GM23338 (cell line): ENCODE data around the gene TAS2R42. TPM values are rescaled to one million over a fixed set of nuclear protein-coding genes. Genes with fewer than 3 reads are reported as not detected.

ENCODE experiments used
- ATAC-seq: fragments of 200-7000 bp; cut with Tn5 transposase; 3 replicates; pipeline ENCODE4 v1.9.1; 2020
- DNase-seq: peaks from one replicate; pipeline ENCODE4 v3.0.0-alpha.2; 2015; ENCODE audit warnings: low spot score
- H2AFZ ChIP-seq: fragments of 200-600 bp; sonication (generic); 2 replicates; pipeline ENCODE4 v1.8.0; 2016; ENCODE audit warnings: antibody characterized with exemption, mild to moderate bottlenecking, moderate library complexity
- H3F3A ChIP-seq: fragments of 200-600 bp; sonication (generic); replicated peaks from 2 replicates; pipeline ENCODE4 v1.8.0; 2017; ENCODE audit warnings: antibody characterized with exemption, mixed run types, low read depth
- H3K27ac ChIP-seq: fragments of 200-600 bp; sonication (generic); 2 replicates; pipeline ENCODE4 v1.6.1; 2016; ENCODE audit warnings: low read depth
- H3K27me3 ChIP-seq: fragments of 200-600 bp; sonication (generic); 2 replicates; pipeline ENCODE4 v1.8.0; 2016; ENCODE audit warnings: mild to moderate bottlenecking, mixed run types, moderate library complexity; ENCODE audit not compliant: insufficient read depth
- H3K36me3 ChIP-seq: fragments of 200-600 bp; sonication (generic); 2 replicates; pipeline ENCODE4 v1.8.0; 2016; ENCODE audit warnings: mild to moderate bottlenecking; ENCODE audit not compliant: insufficient read depth
- H3K4me1 ChIP-seq: fragments of 200-600 bp; sonication (generic); 2 replicates; pipeline ENCODE4 v1.8.0; 2016; ENCODE audit warnings: mild to moderate bottlenecking, moderate library complexity; ENCODE audit not compliant: insufficient read depth
- H3K4me2 ChIP-seq: fragments of 200-600 bp; sonication (generic); 2 replicates; pipeline ENCODE4 v1.7.1; 2017; ENCODE audit warnings: mixed run types
- H3K4me3 ChIP-seq: fragments of 200-600 bp; sonication (generic); 2 replicates; pipeline ENCODE4 v1.6.1; 2016; ENCODE audit warnings: mixed run types
- H3K79me2 ChIP-seq: fragments of 200-600 bp; sonication (generic); replicated peaks from 2 replicates; pipeline ENCODE4 v1.8.0; 2017; ENCODE audit warnings: mild to moderate bottlenecking; ENCODE audit not compliant: insufficient read depth
- H3K9me2 ChIP-seq: fragments of 200-600 bp; sonication (generic); 2 replicates; pipeline ENCODE4 v1.8.0; 2017; ENCODE audit not compliant: insufficient read depth
- H4K20me1 ChIP-seq: fragments of 200-600 bp; sonication (generic); replicated peaks from 2 replicates; pipeline ENCODE4 v1.8.0; 2017; ENCODE audit warnings: mild to moderate bottlenecking; ENCODE audit not compliant: insufficient read depth
- H3K27ac Mint-ChIP-seq: 2 replicates; pipeline ENCODE4 v1.8.0; 2020; ENCODE audit warnings: inconsistent platforms, mild to moderate bottlenecking, moderate library complexity, mixed read lengths
- H3K27me3 Mint-ChIP-seq: 3 replicates; pipeline ENCODE4 v1.8.0; 2022; ENCODE audit warnings: low read depth, mild to moderate bottlenecking, moderate library complexity, mixed read lengths, inconsistent platforms; ENCODE audit not compliant: insufficient read depth, poor library complexity
- H3K36me3 Mint-ChIP-seq: 3 replicates; pipeline ENCODE4 v1.8.0; 2021; ENCODE audit warnings: low read depth, mild to moderate bottlenecking, inconsistent platforms, moderate library complexity, mixed read lengths
- H3K4me1 Mint-ChIP-seq: 3 replicates; pipeline ENCODE4 v1.8.0; 2020; ENCODE audit warnings: mild to moderate bottlenecking, inconsistent platforms, mixed read lengths
- H3K4me3 Mint-ChIP-seq: 3 replicates; pipeline ENCODE4 v1.8.0; 2021; ENCODE audit warnings: moderate library complexity, mild to moderate bottlenecking, inconsistent platforms, mixed read lengths
- H3K9me3 Mint-ChIP-seq: 3 replicates; pipeline ENCODE4 v1.8.0; 2020; ENCODE audit warnings: moderate library complexity, mild to moderate bottlenecking, inconsistent platforms, mixed read lengths
- CREB1 ChIP-seq: fragments of 250-450 bp; sonication (Bioruptor Pico); IDR thresholded peaks from 2 replicates; pipeline ENCODE4 v1.5.0; 2020; ENCODE audit warnings: low read depth, mild to moderate bottlenecking, moderate library complexity
- ETS1 ChIP-seq: IDR thresholded peaks from 2 replicates; pipeline ENCODE4 v1.6.1; 2016; ENCODE audit warnings: antibody characterized with exemption
- EZH2 ChIP-seq: fragments of 200-600 bp; sonication (generic); IDR thresholded peaks from one replicate; pipeline ENCODE4 v1.8.0; 2017; ENCODE audit warnings: antibody characterized with exemption, mild to moderate bottlenecking, low read depth; ENCODE audit not compliant: unreplicated experiment
- EZH2phosphoT487 ChIP-seq: fragments of 200-600 bp; sonication (generic); IDR thresholded peaks from one replicate; pipeline ENCODE4 v1.8.1; 2018; ENCODE audit warnings: antibody characterized with exemption; ENCODE audit not compliant: unreplicated experiment
- JUNB ChIP-seq: IDR thresholded peaks from one replicate; pipeline ENCODE4 v1.6.1; 2016; ENCODE audit warnings: antibody characterized with exemption; ENCODE audit not compliant: unreplicated experiment
- NANOG ChIP-seq: IDR thresholded peaks from 2 replicates; pipeline ENCODE4 v1.6.1; 2016; ENCODE audit warnings: antibody characterized with exemption, borderline replicate concordance
- STAT1 ChIP-seq: IDR thresholded peaks from one replicate; pipeline ENCODE4 v1.6.1; 2016; ENCODE audit warnings: antibody characterized with exemption; ENCODE audit not compliant: unreplicated experiment
- ZNF114 ChIP-seq: fragments of 250-450 bp; sonication (Bioruptor Pico); IDR thresholded peaks from 2 replicates; pipeline ENCODE4 v1.5.0; 2020; ENCODE audit warnings: mild to moderate bottlenecking, moderate library complexity
- long read RNA-seq: library from polyadenylated mRNA; unstranded; transcript quantifications from one replicate; pipeline ENCODE4 v2.0.0, GENCODE V29; 2020; ENCODE audit not compliant: unreplicated experiment
- polyA plus RNA-seq: library from polyadenylated mRNA; unstranded; fragments of >200 nt; fragmentation: Nextera tagmentation; extraction: Ambion mirVana; gene quantifications from 2 replicates; pipeline ENCODE4 v1.2.1, GENCODE V29; 2016
- total RNA-seq: library from RNA; depleted of rRNA; stranded (reverse); fragments of >200 nt; shearing (Covaris generic); gene quantifications from 2 replicates; pipeline ENCODE4 v1.2.3, GENCODE V29; 2014; rRNA removed
- TF ChIP-seq, protein P1 (sequence below): IDR thresholded peaks from one replicate; pipeline ENCODE4 v1.6.1; 2018; ENCODE audit warnings: antibody characterized with exemption; ENCODE audit not compliant: unreplicated experiment
- TF ChIP-seq, protein P2 (sequence below): fragments of 250-450 bp; sonication (Bioruptor Pico); IDR thresholded peaks from 2 replicates; pipeline ENCODE4 v1.5.0; 2020; ENCODE audit warnings: mild to moderate bottlenecking, moderate library complexity
- TF ChIP-seq, protein P3 (sequence below), 2 experiments: fragments of 200-600 bp in 1 of 2; sonication (generic) in 1 of 2; conservative IDR thresholded peaks; 2 replicates each; pipeline versions ENCODE4 v1.5.1 to v1.6.1; 2016 to 2017; ENCODE audit warnings: antibody characterized with exemption in 2 of 2, low read depth in 2 of 2, mild to moderate bottlenecking in 2 of 2, moderate library complexity in 1 of 2

The TAS2R42 gene
- total RNA-seq (0.38 TPM in 1 of 2 replicates, not detected in the other), polyA plus RNA-seq (not detected in 2 replicates)
- long read RNA-seq, result 0 reads

DNA sequence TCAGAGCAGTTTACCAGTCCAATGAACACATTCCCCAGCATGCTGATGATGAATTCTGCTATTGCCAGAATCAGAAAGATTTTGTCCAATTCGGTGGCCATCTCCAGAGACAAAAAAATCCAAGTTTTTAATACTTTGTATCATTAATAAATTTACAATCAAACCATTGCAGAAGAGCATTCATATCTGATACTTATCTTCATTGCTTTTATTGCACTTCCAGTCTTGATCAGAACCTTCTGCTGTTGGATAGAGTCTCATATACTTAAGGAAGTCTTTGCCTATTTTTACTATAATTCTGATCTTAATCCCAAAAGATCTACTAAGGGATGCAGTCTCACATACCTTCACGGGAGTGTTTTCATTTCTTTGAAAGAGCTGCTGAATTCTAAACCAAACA is at the start of gene TAS2R42:
TAS2R42 (minus strand) TSS at position 101 of the 400 bp plus-strand sequence; CDS start at position 101, 0 bp downstream.
- Histone ChIP-seq H3K4me2 (no peak within 1 kb of the TSS), H3K27ac (no peak within 1 kb of the TSS), H3K4me3 (no peak within 1 kb of the TSS), H3K27me3 (no peaks in the 10 kb centered on the region), H4K20me1 (no peaks in the 10 kb centered on the region), H3K4me1 (peaks cover 7% of the 10 kb centered on the region), H3K9me2 (no peaks in the 10 kb centered on the region), H2AFZ (no peak within 1 kb of the TSS), H3K36me3 (no peaks in the 10 kb centered on the region), H3F3A (no peaks in the 10 kb centered on the region), H3K79me2 (no peaks in the 10 kb centered on the region)
- H3K9me3 Mint-ChIP-seq, result no peaks in the 10 kb centered on the region
- H3K4me1 Mint-ChIP-seq, result peaks cover 6% of the 10 kb centered on the region; the same call in 2 of the 3 replicates
- H3K36me3 Mint-ChIP-seq, result no peaks in the 10 kb centered on the region
- ATAC-seq (no peak), DNase-seq (no peak)
- TF ChIP-seq ETS1 (no peak), EZH2phosphoT487 (no peak), JUNB (no peak), NANOG (no peak), STAT1 (no peak), EZH2 (no peak), CREB1 (no peak), ZNF114 (CRISPR knock-in tag) (no peak)
- TF ChIP-seq, protein P1, sequence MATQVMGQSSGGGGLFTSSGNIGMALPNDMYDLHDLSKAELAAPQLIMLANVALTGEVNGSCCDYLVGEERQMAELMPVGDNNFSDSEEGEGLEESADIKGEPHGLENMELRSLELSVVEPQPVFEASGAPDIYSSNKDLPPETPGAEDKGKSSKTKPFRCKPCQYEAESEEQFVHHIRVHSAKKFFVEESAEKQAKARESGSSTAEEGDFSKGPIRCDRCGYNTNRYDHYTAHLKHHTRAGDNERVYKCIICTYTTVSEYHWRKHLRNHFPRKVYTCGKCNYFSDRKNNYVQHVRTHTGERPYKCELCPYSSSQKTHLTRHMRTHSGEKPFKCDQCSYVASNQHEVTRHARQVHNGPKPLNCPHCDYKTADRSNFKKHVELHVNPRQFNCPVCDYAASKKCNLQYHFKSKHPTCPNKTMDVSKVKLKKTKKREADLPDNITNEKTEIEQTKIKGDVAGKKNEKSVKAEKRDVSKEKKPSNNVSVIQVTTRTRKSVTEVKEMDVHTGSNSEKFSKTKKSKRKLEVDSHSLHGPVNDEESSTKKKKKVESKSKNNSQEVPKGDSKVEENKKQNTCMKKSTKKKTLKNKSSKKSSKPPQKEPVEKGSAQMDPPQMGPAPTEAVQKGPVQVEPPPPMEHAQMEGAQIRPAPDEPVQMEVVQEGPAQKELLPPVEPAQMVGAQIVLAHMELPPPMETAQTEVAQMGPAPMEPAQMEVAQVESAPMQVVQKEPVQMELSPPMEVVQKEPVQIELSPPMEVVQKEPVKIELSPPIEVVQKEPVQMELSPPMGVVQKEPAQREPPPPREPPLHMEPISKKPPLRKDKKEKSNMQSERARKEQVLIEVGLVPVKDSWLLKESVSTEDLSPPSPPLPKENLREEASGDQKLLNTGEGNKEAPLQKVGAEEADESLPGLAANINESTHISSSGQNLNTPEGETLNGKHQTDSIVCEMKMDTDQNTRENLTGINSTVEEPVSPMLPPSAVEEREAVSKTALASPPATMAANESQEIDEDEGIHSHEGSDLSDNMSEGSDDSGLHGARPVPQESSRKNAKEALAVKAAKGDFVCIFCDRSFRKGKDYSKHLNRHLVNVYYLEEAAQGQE, result no peak
- TF ChIP-seq, protein P2, sequence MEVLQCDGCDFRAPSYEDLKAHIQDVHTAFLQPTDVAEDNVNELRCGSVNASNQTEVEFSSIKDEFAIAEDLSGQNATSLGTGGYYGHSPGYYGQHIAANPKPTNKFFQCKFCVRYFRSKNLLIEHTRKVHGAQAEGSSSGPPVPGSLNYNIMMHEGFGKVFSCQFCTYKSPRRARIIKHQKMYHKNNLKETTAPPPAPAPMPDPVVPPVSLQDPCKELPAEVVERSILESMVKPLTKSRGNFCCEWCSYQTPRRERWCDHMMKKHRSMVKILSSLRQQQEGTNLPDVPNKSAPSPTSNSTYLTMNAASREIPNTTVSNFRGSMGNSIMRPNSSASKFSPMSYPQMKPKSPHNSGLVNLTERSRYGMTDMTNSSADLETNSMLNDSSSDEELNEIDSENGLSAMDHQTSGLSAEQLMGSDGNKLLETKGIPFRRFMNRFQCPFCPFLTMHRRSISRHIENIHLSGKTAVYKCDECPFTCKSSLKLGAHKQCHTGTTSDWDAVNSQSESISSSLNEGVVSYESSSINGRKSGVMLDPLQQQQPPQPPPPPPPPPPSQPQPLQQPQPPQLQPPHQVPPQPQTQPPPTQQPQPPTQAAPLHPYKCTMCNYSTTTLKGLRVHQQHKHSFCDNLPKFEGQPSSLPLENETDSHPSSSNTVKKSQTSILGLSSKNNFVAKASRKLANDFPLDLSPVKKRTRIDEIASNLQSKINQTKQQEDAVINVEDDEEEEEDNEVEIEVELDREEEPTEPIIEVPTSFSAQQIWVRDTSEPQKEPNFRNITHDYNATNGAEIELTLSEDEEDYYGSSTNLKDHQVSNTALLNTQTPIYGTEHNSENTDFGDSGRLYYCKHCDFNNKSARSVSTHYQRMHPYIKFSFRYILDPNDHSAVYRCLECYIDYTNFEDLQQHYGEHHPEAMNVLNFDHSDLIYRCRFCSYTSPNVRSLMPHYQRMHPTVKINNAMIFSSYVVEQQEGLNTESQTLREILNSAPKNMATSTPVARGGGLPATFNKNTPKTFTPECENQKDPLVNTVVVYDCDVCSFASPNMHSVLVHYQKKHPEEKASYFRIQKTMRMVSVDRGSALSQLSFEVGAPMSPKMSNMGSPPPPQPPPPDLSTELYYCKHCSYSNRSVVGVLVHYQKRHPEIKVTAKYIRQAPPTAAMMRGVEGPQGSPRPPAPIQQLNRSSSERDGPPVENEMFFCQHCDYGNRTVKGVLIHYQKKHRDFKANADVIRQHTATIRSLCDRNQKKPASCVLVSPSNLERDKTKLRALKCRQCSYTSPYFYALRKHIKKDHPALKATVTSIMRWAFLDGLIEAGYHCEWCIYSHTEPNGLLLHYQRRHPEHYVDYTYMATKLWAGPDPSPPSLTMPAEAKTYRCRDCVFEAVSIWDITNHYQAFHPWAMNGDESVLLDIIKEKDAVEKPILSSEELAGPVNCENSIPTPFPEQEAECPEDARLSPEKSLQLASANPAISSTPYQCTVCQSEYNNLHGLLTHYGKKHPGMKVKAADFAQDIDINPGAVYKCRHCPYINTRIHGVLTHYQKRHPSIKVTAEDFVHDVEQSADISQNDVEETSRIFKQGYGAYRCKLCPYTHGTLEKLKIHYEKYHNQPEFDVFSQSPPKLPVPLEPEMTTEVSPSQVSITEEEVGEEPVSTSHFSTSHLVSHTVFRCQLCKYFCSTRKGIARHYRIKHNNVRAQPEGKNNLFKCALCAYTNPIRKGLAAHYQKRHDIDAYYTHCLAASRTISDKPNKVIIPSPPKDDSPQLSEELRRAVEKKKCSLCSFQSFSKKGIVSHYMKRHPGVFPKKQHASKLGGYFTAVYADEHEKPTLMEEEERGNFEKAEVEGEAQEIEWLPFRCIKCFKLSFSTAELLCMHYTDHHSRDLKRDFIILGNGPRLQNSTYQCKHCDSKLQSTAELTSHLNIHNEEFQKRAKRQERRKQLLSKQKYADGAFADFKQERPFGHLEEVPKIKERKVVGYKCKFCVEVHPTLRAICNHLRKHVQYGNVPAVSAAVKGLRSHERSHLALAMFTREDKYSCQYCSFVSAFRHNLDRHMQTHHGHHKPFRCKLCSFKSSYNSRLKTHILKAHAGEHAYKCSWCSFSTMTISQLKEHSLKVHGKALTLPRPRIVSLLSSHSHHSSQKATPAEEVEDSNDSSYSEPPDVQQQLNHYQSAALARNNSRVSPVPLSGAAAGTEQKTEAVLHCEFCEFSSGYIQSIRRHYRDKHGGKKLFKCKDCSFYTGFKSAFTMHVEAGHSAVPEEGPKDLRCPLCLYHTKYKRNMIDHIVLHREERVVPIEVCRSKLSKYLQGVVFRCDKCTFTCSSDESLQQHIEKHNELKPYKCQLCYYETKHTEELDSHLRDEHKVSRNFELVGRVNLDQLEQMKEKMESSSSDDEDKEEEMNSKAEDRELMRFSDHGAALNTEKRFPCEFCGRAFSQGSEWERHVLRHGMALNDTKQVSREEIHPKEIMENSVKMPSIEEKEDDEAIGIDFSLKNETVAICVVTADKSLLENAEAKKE (CRISPR knock-in tag), result no peak
- TF ChIP-seq, protein P3, sequence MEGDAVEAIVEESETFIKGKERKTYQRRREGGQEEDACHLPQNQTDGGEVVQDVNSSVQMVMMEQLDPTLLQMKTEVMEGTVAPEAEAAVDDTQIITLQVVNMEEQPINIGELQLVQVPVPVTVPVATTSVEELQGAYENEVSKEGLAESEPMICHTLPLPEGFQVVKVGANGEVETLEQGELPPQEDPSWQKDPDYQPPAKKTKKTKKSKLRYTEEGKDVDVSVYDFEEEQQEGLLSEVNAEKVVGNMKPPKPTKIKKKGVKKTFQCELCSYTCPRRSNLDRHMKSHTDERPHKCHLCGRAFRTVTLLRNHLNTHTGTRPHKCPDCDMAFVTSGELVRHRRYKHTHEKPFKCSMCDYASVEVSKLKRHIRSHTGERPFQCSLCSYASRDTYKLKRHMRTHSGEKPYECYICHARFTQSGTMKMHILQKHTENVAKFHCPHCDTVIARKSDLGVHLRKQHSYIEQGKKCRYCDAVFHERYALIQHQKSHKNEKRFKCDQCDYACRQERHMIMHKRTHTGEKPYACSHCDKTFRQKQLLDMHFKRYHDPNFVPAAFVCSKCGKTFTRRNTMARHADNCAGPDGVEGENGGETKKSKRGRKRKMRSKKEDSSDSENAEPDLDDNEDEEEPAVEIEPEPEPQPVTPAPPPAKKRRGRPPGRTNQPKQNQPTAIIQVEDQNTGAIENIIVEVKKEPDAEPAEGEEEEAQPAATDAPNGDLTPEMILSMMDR (conservative IDR thresholded peaks at IDR 0.05; ENCODE audit: low read depth in 2 of 2), result no peak
- H3K27me3 Mint-ChIP-seq, result peaks cover 3% of the 10 kb centered on the region
- H3K27ac Mint-ChIP-seq, result 0 out of 2 replicates have a peak within 1 kb of the TSS, but pooled peaks have one; percentile 10
- no peak within 1 kb of the TSS for H3K4me3 Mint-ChIP-seq
